ENCODE data around the gene ZNF57. TPM values are rescaled to one million over a fixed set of nuclear protein-coding genes. Genes with fewer than 3 reads are reported as not detected.
"Not testable (repeated sequence)": the region's sequence is repeated elsewhere in the genome, so short reads cannot be mapped to it uniquely, and the experiment has no call there.

ZNF57 gene
- 1 to 10 TPM; 4.7 to 5.7 TPM for total RNA-seq

DNA sequence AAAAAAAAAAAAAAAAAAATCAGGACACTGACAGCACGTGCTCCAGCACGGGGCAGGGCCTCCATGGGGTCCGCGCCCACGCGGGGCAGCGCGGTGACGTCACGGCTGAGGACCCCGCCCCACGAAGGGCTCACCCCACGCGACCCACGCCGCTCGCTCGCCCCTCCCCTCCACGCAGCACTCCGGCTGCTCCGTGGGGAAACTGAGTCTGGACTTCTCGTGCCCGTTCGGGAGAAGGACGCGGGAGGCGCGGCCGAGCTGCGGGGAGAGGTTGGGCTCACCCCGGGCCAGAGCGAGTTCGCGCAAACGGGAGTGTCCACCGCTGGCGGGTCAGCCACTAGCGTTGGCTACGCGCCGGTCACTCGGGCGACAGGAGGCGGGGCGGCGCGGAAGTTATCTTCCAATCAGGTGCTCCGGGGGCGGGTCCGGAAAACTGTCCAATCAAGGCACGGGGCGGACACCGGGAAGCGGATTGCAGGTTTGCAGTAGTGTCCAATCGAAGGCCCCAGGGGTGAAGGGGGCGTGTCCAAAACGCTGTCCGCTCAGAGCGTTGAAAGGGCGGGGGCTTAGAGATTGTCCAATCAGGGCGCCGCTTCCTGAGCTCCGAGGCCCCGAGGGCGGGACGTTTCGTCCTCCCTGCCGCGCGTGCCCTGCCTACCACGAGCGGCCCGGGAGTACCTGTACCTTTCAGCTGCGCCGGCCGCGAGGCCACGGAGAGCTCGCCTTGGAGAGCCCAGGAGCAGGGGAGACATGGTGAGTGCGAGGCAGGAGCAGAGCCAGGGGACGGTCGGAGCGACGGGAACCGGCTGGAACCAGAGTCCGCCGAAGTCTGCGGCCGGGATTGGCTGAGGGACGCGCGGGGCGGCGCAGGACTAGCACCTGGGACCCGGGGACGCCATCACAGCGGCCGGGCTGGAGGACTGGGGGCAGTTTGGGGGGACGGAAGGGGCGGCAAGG is at the start of gene ZNF57:
ZNF57 (plus strand) TSS at position 633 of the 957 bp plus-strand sequence; CDS start at position 751, 118 bp downstream.
- Mint-ChIP-seq H3K4me1 (peaks cover 10% of the 10 kb centered on the region), H3K4me3 (peak within 1 kb of the TSS; percentile 98), H3K27me3 (no peaks in the 10 kb centered on the region), H3K27ac (peak within 1 kb of the TSS; percentile 95), H3K9me3 (peaks cover 9% of the 10 kb centered on the region), H3K36me3 (peaks cover 8% of the 10 kb centered on the region)
- peak; percentile 93 for DNase-seq
- POLR2A ChIA-PET: interaction anchor here (0.7 to 1.4 kb wide), 6 partner anchors 11 to 135 kb away, joined by 3 to 14 read pairs (median 4); partner anchors contain the start of genes ZNF555 and ZNF77
- peak; percentile 98 for ATAC-seq (ENCODE audit: low read depth)

DNA sequence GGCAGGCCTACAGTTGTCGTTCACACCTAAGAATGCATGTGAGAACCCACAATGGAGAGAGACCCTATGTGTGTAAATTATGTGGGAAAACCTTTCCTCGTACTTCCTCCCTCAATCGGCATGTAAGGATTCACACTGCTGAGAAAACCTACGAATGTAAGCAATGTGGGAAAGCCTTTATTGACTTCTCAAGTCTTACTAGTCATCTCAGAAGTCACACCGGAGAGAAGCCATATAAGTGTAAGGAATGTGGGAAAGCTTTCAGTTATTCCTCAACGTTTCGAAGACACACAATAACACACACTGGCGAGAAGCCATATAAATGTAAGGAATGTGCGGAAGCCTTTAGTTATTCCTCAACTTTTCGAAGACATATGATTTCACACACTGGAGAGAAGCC is 48.1 kb upstream of the ZNF57 start:
- ATAC-seq (ENCODE audit: low read depth) (no peak), DNase-seq (no peak)
- Mint-ChIP-seq H3K4me3 (no peak overlapping the region), H3K4me1 (peaks cover 13% of the 10 kb centered on the region), H3K9me3 (peaks cover 39% of the 10 kb centered on the region), H3K27me3 (no peaks in the 10 kb centered on the region), H3K36me3 (peaks cover 59% of the 10 kb centered on the region), H3K27ac (no peak overlapping the region)
- POLR2A ChIA-PET: no interaction called here

DNA sequence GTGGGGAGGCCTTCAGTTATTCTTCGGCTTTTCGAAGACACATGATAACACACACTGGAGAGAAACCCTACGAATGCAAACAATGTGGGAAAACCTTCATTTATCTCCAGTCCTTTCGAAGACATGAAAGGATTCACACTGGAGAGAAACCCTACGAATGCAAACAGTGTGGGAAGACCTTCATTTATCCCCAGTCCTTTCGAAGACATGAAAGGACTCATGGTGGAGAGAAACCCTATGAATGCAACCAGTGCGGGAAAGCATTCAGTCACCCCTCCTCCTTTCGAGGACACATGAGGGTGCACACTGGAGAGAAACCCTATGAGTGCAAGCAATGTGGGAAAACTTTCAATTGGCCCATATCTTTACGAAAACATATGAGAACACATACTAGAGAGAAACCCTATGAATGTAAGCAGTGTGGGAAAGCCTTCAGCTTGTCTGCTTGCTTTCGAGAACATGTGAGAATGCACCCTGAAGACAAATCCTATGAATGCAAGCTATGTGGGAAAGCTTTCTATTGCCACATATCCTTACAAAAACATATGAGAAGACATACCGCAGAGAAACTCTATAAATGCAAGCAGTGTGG is 47.6 kb upstream of the ZNF57 start:
- no peak for ATAC-seq (ENCODE audit: low read depth)
- Mint-ChIP-seq H3K27me3 (no peaks in the 10 kb centered on the region), H3K4me1 (peaks cover 13% of the 10 kb centered on the region), H3K9me3 (peaks cover 38% of the 10 kb centered on the region), H3K4me3 (no peak overlapping the region), H3K36me3 (peaks cover 59% of the 10 kb centered on the region), H3K27ac (no peak overlapping the region)
- DNase-seq: no peak
- POLR2A ChIA-PET: no interaction called here

GRCh38 chr19:2854849-2855248 is 45.9 kb upstream of the ZNF57 start:
- H3K27me3 Mint-ChIP-seq: no peaks in the 10 kb centered on the region
- peaks cover 56% of the 10 kb centered on the region for H3K36me3 Mint-ChIP-seq
- peaks cover 44% of the 10 kb centered on the region for H3K9me3 Mint-ChIP-seq
- POLR2A ChIA-PET: no interaction called here
- H3K27ac Mint-ChIP-seq: no peak overlapping the region
- ATAC-seq (ENCODE audit: low read depth) (no peak), DNase-seq (no peak)
- peaks cover 13% of the 10 kb centered on the region for H3K4me1 Mint-ChIP-seq
- H3K4me3 Mint-ChIP-seq: no peak overlapping the region

- H3K4me1 Mint-ChIP-seq: peaks cover 9% of the 10 kb centered on the region
- peaks cover 36% of the 10 kb centered on the region for H3K9me3 Mint-ChIP-seq
- no peaks in the 10 kb centered on the region for H3K27me3 Mint-ChIP-seq
- H3K36me3 Mint-ChIP-seq: peaks cover 42% of the 10 kb centered on the region
- peak overlapping the region; percentile 75 for H3K27ac Mint-ChIP-seq
- ATAC-seq (ENCODE audit: low read depth) (peak; percentile 39), DNase-seq (no peak)
- peak overlapping the region; percentile 29 for H3K4me3 Mint-ChIP-seq
- POLR2A ChIA-PET: no interaction called here
These were observed 44.2 kb upstream of the ZNF57 start for GRCh38 chr19:2856457-2857050.

DNA sequence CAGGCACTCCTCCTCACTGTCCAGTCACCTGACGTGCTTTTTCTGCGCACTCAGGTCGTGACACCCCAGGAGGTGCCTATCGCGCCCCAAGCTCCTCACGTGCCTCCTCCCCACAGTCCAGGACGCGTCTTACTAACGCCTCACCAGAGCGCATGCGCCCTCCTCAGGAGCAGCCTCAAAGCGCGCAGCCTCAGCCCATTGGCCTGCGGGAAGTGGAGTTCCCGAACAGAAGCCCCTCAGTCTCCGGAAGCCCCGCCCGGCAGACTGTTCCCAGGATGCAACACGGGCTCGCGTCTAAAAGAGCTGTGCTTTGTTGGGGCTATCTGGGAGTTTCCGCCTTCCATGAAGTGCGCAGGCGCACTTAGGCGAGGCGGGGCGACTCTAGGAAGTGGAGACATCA is 41.9 kb upstream of the ZNF57 start:
- Mint-ChIP-seq H3K27ac (no peak overlapping the region), H3K36me3 (peaks cover 19% of the 10 kb centered on the region), H3K27me3 (no peaks in the 10 kb centered on the region), H3K9me3 (peaks cover 20% of the 10 kb centered on the region), H3K4me1 (peaks cover 9% of the 10 kb centered on the region), H3K4me3 (no peak overlapping the region)
- DNase-seq (no peak), ATAC-seq (ENCODE audit: low read depth) (no peak)
- POLR2A ChIA-PET: no interaction called here

DNA sequence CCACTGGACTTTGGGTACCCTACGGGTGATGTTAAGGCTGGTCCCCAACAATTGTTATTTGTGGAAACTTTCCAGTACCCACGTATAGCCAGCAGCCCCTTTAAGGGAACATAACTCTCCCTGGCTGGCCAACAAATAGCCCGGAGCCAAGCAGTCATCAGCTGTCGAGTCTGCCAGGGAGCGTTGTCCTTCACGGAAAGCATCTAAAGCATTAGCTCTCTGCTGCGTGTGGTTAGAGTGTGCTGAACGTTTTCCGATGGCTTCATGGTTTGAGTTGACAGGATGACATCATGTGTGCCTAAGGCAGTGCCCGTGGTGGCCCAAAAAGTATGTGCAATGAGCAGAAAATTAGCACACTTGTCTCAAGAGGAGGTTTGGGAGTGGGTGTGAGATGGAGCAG is 36.9 kb upstream of the ZNF57 start:
- peaks cover 2% of the 10 kb centered on the region for H3K27me3 Mint-ChIP-seq
- DNase-seq (no peak), ATAC-seq (ENCODE audit: low read depth) (no peak)
- H3K36me3 Mint-ChIP-seq: no peaks in the 10 kb centered on the region
- POLR2A ChIA-PET: no interaction called here
- no peak overlapping the region for H3K27ac Mint-ChIP-seq
- no peak overlapping the region for H3K4me3 Mint-ChIP-seq
- no peaks in the 10 kb centered on the region for H3K4me1 Mint-ChIP-seq
- H3K9me3 Mint-ChIP-seq: peaks cover 9% of the 10 kb centered on the region

GRCh38 chr19:2865334-2866100 is 35.2 kb upstream of the ZNF57 start:
- Mint-ChIP-seq H3K9me3 (peaks cover 5% of the 10 kb centered on the region), H3K27me3 (peaks cover 2% of the 10 kb centered on the region), H3K4me1 (no peaks in the 10 kb centered on the region), H3K27ac (no peak overlapping the region), H3K4me3 (no peak overlapping the region), H3K36me3 (no peaks in the 10 kb centered on the region)
- no peak for DNase-seq
- ATAC-seq (ENCODE audit: low read depth): no peak
- POLR2A ChIA-PET: no interaction called here

DNA sequence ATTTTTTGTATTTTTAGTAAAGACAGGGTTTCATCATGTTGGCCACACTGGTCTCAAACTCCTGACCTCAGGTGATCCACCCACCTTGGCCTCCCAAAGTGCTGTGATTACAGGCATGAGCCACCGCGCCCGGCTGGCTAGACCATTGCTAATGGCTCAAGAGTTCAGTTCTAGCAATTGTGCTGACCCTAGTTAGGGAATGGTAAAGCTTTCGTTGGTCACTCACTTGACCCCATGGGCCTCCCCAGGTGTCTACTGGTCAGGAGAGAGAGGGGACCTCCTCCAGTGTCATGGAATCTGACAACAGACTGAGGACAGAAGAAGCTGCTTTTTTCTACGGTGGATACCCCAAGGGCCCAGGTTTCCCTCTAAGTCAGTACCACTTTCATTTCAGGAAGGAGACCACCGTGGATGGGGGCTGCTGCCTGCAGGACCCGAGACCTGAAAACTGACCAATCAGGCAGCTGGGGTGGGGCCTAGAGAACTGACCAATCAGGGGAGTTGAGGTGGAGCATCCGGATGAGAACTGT is 34.2 kb upstream of the ZNF57 start:
- no peak overlapping the region for H3K27ac Mint-ChIP-seq
- POLR2A ChIA-PET: no interaction called here
- H3K4me1 Mint-ChIP-seq: no peaks in the 10 kb centered on the region
- H3K4me3 Mint-ChIP-seq: no peak overlapping the region
- peaks cover 5% of the 10 kb centered on the region for H3K9me3 Mint-ChIP-seq
- H3K27me3 Mint-ChIP-seq: peaks cover 2% of the 10 kb centered on the region
- ATAC-seq (ENCODE audit: low read depth) (no peak), DNase-seq (no peak)
- no peaks in the 10 kb centered on the region for H3K36me3 Mint-ChIP-seq

GRCh38 chr19:2867025-2867991 is 33.4 kb upstream of the ZNF57 start, which contains the start of gene ZNF556:
Gene ZNF556 (plus strand): TSS chr19:2867335. CDS start chr19:2867422, 87 bp downstream.
- Mint-ChIP-seq H3K36me3 (no peaks in the 10 kb centered on the region), H3K9me3 (peaks cover 5% of the 10 kb centered on the region), H3K4me1 (no peaks in the 10 kb centered on the region), H3K27ac (no peak within 1 kb of the TSS), H3K27me3 (peaks cover 2% of the 10 kb centered on the region), H3K4me3 (no peak within 1 kb of the TSS)
- no peak for ATAC-seq (ENCODE audit: low read depth)
- POLR2A ChIA-PET: no interaction called here
- no peak for DNase-seq

DNA sequence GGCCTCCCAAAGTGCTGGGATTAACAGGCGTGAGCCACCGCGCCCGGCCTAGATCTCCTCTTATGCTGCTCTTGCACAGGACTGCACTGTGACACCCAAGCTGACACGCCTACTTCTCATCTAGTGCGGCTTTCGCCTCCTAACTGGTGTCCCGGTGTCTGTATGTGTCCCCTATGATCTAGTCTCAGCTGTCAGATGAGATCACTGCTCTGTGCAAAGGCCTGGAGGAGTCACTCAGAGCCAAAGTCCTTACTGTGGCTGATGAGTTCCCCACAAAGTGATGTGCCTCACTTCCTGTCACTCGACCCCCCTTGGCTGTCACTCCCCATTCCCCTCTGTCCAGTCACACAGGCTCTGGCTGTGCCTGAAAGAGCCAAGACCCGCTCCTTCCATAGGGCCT is 31.1 kb upstream of the ZNF57 start:
- Mint-ChIP-seq H3K4me1 (no peaks in the 10 kb centered on the region), H3K4me3 (no peak overlapping the region), H3K27ac (no peak overlapping the region), H3K9me3 (peaks cover 3% of the 10 kb centered on the region), H3K27me3 (peaks cover 2% of the 10 kb centered on the region), H3K36me3 (no peaks in the 10 kb centered on the region)
- POLR2A ChIA-PET: no interaction called here
- no peak for DNase-seq
- no peak for ATAC-seq (ENCODE audit: low read depth)

DNA sequence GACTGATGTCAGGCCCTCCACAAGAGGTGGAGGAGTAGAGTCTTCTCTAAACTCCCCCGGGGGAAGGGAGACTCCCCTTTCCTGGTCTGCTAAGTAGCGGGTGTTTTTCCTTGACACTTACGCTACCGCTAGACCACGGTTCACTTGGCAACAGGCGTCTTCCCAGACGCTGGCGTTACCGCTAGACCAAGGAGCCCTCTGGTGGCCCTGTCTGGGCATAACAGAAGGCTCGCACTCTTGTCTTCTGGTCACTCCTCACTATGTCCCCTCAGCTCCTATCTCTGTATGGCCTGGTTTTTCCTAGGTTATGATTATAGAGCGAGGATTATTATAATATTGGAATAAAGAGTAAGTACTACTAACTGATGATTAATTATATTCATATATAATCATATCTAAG is 28.6 kb upstream of the ZNF57 start:
- H3K36me3 Mint-ChIP-seq; POLR2A ChIA-PET; DNase-seq; H3K4me3 Mint-ChIP-seq; H3K27me3 Mint-ChIP-seq; H3K9me3 Mint-ChIP-seq; H3K4me1 Mint-ChIP-seq; ATAC-seq (ENCODE audit: low read depth); H3K27ac Mint-ChIP-seq: not testable (repeated sequence)

All from activated naive CD8-positive, alpha-beta T cell treated with anti-CD3 and anti-CD28 coated beads, Interleukin-2, amount 10 ng/mL, durations not matched to agents 7 days and 5 days (primary cell).